Stimulated activated CD4-positive, alpha-beta T cell treated with anti-CD3 and anti-CD28 coated beads, Interleukin-2, amount 100 ng/mL, for 24 hours (primary cell): ENCODE measurements around the gene ABHD2.
"Not testable (repeated sequence)": the region's sequence is repeated elsewhere in the genome, so short reads cannot be mapped to it uniquely, and the experiment has no call there.

Source experiments
- DNase-seq, 2 donors: peaks; one replicate each; pipeline ENCODE4 v3.0.0-alpha.2; 2020

The ABHD2 gene

GRCh38 chr15:89122505-89123180 lies 34.4 kb downstream of the ABHD2 start:
- DNase-seq, result no peak

DNA sequence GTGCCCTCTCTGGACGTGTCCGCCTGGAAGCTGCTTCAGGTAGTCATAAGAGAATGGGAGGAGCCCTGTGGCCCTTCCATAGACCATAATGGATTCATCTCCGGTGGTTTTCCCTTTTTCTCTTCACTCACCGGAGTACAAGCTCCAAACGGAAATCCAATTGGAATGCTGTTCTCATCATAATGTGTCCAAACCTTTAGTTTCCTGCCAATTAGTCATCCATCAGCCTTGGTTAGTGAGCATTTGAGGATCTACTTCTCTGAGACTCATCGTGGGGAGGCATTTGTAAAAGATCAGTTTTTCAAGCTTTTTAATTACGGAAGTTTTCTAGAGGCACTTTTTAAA lies 34.9 kb downstream of the ABHD2 start:
- DNase-seq, result no peak

DNA sequence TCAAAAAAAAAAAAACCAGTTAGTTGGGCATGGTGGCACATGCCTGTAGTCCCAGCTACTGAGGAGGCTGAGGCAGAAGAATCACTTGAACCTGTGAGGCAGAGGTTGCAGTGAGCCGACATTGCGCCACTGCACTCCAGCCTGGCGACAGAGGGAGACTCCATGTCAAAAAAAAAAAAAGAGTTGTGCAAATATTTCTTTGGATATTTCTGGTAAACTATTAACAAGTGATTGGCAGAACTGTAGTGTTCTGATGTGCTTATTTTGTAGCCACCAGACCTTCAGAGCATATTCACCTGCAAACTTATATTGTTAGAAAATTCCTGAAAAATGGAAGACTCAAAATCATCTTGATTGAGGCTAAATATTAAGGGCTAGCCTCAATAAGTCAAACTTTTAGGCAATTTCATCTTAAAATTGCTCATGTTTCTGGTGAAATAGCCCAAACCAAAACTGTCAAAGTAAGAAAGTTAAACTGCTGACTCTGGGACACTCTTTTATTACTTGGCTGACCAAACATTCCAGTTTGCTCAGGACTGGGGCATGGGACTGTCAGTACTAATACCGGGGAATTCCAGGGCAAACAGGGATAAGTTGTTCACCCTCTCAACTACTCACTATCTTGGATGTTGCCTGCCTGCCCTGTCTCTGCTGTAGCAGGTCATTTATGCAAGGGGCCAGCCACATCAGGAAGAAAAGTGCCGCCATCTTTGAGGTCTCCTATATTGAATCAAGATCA lies 37.0 kb downstream of the ABHD2 start:
- DNase-seq, result no peak

GRCh38 chr15:89126009-89126408 lies 37.8 kb downstream of the ABHD2 start:
- no peak for DNase-seq

GRCh38 chr15:89127054-89127702 lies 38.9 kb downstream of the ABHD2 start:
- peak in 1 of 2 donors; percentile 30 for DNase-seq

DNA sequence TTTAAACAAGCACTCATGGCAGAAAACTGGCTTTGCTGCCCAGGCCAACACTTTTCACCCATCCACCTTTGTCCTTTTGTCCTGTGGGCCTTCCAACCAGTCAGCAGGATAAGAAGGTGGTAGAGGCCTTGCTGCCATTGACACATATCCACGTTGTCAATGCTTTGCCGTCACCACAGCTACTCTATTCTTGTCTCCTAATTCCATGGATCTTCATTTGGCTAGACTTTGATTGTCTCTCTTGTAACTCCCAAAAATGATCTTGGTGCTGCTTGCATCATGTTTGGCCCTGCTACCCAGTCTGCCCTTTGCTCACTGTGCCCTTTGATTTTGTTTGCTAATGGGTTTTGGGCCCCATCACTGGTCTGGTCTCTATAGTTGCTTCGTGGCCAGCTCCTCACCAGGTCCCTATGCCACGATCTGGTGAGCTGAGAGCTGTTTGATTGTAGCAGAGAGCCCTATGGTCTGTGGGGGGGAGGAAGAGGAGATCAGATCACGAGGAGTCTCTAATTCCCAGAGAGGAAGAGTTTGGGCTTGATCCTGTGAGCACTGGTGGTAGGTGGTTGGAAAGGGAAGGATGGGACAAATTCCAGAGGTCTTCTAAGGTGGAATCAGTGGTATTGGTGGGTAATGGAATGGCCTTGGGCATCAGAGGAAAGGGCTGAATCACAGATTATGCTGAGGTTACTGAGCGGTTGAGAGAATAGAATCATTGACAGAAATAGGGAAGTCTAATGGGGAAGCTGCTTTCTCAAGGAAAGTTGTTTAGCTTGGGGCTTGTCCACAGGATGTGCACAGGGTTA lies 40.3 kb downstream of the ABHD2 start:
- DNase-seq, result no peak

- peak; percentile 66 to 68 for DNase-seq
Observed at GRCh38 chr15:89129123-89129815, 41.0 kb downstream of the ABHD2 start.

- DNase-seq, result no peak
Observed at GRCh38 chr15:89129816-89130134, 41.5 kb downstream of the ABHD2 start.

- no peak for DNase-seq
Observed at GRCh38 chr15:89130201-89130600, 41.9 kb downstream of the ABHD2 start.

DNA sequence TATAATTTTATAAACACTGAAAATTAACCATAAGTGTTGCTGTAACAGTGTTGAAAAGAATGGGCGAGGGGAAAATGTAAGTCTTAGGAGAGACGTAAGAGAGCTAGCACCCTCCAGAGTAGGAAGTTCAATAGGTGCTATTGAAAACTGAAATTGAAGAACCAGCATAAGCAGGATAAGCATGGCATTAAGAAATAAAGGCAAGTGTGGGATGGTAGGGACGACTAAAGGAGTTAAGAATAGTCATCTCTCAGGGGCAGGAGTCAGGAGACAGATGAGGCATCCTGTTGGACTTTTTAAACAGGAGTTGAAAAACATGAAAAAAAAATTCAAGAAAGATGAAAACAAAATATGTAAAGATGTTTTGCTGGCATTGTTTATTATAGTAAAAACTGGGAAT lies 43.5 kb downstream of the ABHD2 start:
- DNase-seq, result no peak

DNA sequence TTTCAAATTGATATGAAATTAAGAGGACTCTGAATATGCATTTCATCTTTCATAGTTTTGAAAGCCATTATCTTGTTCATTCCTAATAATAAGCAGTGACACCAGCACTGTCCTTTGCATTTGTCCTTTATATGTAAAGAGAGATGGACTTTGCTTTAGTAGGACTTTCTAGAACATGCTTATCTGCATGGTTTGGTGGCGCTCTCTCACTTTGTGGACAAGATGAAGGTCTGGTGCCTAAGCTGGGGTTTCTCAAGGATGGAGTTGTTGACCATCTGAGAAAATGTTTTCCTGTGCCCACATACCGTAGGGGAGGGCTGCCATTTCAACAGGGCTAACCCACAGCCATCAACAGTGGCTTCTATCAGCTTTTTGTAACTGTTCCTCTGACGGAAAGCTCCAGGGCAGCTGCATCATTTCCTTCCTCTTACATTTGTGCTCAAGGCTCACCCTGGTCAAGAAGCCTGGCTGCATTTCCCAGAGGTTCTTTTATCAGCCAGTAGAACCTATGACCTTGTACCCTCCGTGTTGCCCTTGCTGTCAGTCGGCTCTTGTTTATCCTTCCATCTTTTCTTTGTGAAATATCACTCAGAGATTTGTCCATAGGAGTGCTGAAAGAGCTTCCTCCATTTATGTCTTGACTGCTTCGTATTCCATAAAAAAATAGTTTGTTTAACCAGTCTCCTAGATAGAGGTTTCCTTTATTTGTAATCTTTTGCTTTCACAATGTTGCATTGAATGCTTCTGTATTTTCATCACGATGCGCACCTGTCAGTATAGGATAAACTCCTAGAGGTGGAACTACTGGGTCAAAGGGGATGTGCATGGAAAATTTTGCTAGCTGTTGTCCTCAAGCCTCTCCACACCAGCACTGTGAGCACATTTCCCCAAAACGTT lies 44.6 kb downstream of the ABHD2 start:
- no peak for DNase-seq

- DNase-seq, result not testable (repeated sequence)
Observed at GRCh38 chr15:89135387-89136077, 47.3 kb downstream of the ABHD2 start.

- no peak for DNase-seq
Observed at GRCh38 chr15:89136078-89136806, 48.0 kb downstream of the ABHD2 start.

DNA sequence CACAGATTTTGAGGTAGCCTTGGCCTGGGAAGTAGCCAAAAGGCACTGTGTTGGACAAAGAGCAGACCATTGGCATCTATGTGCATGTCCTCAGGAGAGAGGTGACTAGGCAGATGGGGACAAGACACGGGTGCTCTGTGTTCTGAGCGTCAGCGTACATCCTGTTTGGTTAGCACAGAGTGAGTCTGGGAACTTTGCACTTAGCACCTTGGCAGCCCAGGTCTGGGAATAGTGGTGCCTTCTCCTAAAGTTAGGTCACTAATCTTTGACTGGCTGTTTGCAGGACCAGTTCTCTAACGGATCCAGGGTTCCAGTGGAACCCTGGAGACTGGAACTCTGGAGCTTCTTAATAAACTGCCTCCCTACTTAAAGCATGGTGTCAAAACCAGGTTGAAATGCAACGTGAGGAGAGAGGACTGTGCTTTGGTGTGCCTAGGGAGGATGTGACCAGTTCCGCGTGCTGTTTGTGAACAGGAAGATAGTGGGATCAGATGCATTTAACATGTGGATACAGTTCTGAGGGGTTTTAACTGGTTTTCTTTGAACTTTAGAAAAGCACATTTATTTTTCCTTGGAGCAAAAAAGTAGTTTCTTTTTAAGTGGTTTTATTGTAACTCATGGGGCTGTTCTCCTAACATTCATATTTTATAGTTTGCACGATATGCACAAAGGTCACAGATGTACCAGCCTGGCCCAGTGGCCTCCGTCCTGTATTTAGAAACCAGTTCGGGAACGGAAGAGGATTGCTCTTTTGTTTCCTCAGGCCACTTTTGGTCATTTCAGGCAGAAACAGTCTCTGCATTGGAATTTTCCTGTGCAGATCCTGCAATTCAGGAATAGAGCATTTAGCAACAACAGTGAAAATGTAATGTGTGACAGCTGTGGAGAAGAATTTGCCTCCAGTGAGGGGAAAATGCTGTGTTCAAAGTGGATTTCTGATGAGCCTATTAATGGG lies 48.8 kb downstream of the ABHD2 start:
- no peak for DNase-seq

DNA sequence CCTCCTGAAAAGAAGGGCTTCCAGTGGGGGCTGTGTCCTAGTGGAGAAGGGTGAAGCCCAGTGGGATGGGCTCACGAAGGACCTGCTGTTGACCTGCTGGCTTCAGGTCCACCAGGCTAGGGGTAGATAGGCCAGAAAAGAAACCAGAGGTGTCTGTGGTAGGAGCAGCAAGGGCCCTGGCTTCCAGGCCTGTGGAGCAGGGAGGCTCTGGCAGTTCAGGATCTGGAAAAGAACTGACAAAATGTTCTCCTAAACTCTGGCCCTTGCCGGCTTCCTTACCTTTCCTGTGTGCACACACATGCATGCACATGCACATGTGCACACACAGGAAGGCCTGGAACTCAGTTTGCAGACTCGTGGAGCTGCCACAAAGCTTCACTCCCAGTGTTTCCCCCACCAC lies 49.7 kb downstream of the ABHD2 start:
- DNase-seq, result no peak

GRCh38 chr15:89138999-89139612 lies 50.9 kb downstream of the ABHD2 start:
- DNase-seq, result no peak

GRCh38 chr15:89139613-89140499 lies 51.6 kb downstream of the ABHD2 start:
- no peak for DNase-seq

DNA sequence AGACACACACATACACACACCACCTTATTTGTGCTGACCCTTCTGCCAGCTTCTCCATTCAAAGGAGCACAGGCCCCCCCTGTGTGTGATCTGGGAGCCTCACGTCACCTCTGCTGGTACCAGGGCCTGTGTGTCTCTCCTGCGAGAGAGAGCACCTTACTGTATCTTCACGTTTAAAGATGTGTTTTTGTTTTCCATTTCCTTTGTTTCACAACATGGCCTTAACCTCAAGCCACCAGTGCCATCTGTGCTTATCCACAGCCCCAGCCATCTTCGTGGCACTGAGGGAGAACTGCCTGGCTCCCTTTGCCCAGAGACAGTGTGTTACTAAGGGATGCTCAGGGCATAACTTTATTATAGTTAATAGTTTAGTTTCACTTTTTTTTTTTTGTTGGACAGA lies 52.3 kb downstream of the ABHD2 start:
- DNase-seq, result no peak
